HepG2 (cell line): Measurements from ENCODE around the gene PRSS36. TPM values are rescaled to one million over a fixed set of nuclear protein-coding genes. Genes with fewer than 3 reads are reported as not detected.

Experiments used
- ATAC-seq: fragments of 200-7000 bp; cut with Tn5 transposase; 3 replicates; pipeline ENCODE4 v1.9.1; 2020; ENCODE audit warnings: mild to moderate bottlenecking, moderate library complexity
- BruUV-seq: library from RNA; stranded (reverse); fragments of 400-500 nt; replicated peaks from 2 replicates; lab custom pipeline; 2021; lab: Mats Ljungman, UMichigan
- CTCF ChIA-PET: fragments of 300-600 bp; formaldehyde crosslinking; extraction: SDS; loops from one replicate; lab custom pipeline; 2021; ENCODE audit warnings: low total read pairs, inconsistent platforms, low intra/inter-chr PET ratio; lab: Yijun Ruan, JAX
- POLR2A ChIA-PET: fragments of 350-600 bp; sonication (Branson Sonifier 250); formaldehyde crosslinking; loops from one replicate; lab custom pipeline; 2020; ENCODE audit warnings: antibody characterized with exemption, inconsistent platforms; lab: Yijun Ruan, JAX
- DNase-seq: peaks from one replicate; pipeline ENCODE4 v3.0.0-alpha.2; 2015; ENCODE audit warnings: low spot score
- FAIRE-seq: peaks from 3 replicates; lab custom pipeline; 2011; peaks lifted over from hg19 to GRCh38; lab: Jason Lieb, UNC
- H2AFZ ChIP-seq: one replicate; pipeline ENCODE4 v1.6.1; 2011; ENCODE audit warnings: low read length, inconsistent platforms
- H3K27ac ChIP-seq: fragments of 300-600 bp; 3 replicates; pipeline ENCODE4 v1.8.0; 2011; ENCODE audit warnings: mixed run types, mild to moderate bottlenecking, mixed read lengths, low read length, inconsistent platforms; ENCODE audit not compliant: insufficient read depth; ENCODE audit errors: extremely low read length
- H3K27me3 ChIP-seq, 2 experiments: fragments of 200-600 bp in 1 of 2; 2 replicates in 1 of 2; 3 replicates in 1 of 2; pipeline versions ENCODE4 v1.6.0 to v1.8.0; 2011; ENCODE audit warnings: low read length in 2 of 2, mild to moderate bottlenecking in 2 of 2, moderate library complexity in 2 of 2, inconsistent platforms in 1 of 2; ENCODE audit not compliant: insufficient read depth in 2 of 2, control insufficient read depth in 1 of 2
- H3K36me3 ChIP-seq, 2 experiments: fragments of 200-600 bp in 1 of 2; replicated peaks in 1 of 2; 2 replicates in 1 of 2; 3 replicates in 1 of 2; pipeline versions ENCODE4 v1.5.1 to v1.8.0; 2011; ENCODE audit warnings: low read length in 2 of 2, inconsistent platforms in 1 of 2; ENCODE audit not compliant: insufficient read depth in 2 of 2, control insufficient read depth in 1 of 2
- H3K4me1 ChIP-seq: 2 replicates; pipeline ENCODE4 v1.5.1; 2012; ENCODE audit warnings: low read length, inconsistent platforms; ENCODE audit not compliant: insufficient read depth
- H3K4me2 ChIP-seq: 2 replicates; pipeline ENCODE4 v1.6.0; 2011; ENCODE audit warnings: low read depth, low read length, inconsistent platforms
- H3K4me3 ChIP-seq, 3 experiments: fragments of 200-600 bp in 1 of 3; sonication (generic), shearing (Covaris generic) in 1 of 3; replicated peaks in 1 of 3; 2 replicates each; pipeline ENCODE4 v1.5.1; 2011 to 2016; ENCODE audit warnings: low read length in 3 of 3, inconsistent platforms in 2 of 3, low read depth in 2 of 3, mild to moderate bottlenecking in 2 of 3, control low read depth in 1 of 3, mixed read lengths in 1 of 3; ENCODE audit not compliant: insufficient read depth in 1 of 3
- H3K79me2 ChIP-seq: one replicate; pipeline ENCODE4 v1.6.1; 2011; ENCODE audit warnings: low read length, inconsistent platforms; ENCODE audit not compliant: insufficient read depth
- H3K9ac ChIP-seq: 2 replicates; pipeline ENCODE4 v1.6.0; 2011; ENCODE audit warnings: mild to moderate bottlenecking, low read depth, low read length, inconsistent platforms; ENCODE audit not compliant: insufficient read depth
- H3K9me3 ChIP-seq: 2 replicates; pipeline ENCODE4 v1.5.1; 2012; ENCODE audit warnings: mild to moderate bottlenecking, low read length
- H4K20me1 ChIP-seq: 2 replicates; pipeline ENCODE4 v1.6.0; 2011; ENCODE audit warnings: inconsistent platforms, mild to moderate bottlenecking, low read length, moderate library complexity; ENCODE audit not compliant: insufficient read depth
- EEA1 ChIP-seq: sonication (generic); formaldehyde crosslinking; IDR thresholded peaks from 2 replicates; pipeline ENCODE4 v1.5.1; 2020; ENCODE audit warnings: mild to moderate bottlenecking, missing genetic modification reagents, borderline replicate concordance
- PHF20 ChIP-seq: sonication (generic); formaldehyde crosslinking; IDR thresholded peaks from 2 replicates; pipeline ENCODE4 v1.5.0; 2020; ENCODE audit warnings: mild to moderate bottlenecking, missing genetic modification reagents
- SMAD1 ChIP-seq: sonication (generic); formaldehyde crosslinking; IDR thresholded peaks from 2 replicates; pipeline ENCODE4 v1.4.0; 2020; ENCODE audit warnings: missing genetic modification reagents, low read depth, mild to moderate bottlenecking, borderline replicate concordance
- ZNF660 ChIP-seq: sonication (generic); formaldehyde crosslinking; IDR thresholded peaks from 2 replicates; pipeline ENCODE4 v1.5.1; 2020; ENCODE audit warnings: mild to moderate bottlenecking, low read depth, missing genetic modification reagents, borderline replicate concordance
- ZNF678 ChIP-seq: sonication (generic); formaldehyde crosslinking; IDR thresholded peaks from 2 replicates; pipeline ENCODE4 v1.4.0; 2020; ENCODE audit warnings: mild to moderate bottlenecking, missing genetic modification reagents
- WGBS: methylation state at CpG from one replicate; pipeline ENCODE4 v1.1.6; 2017; ENCODE audit warnings: low lambda C conversion rate; 5-methylcytosine and 5-hydroxymethylcytosine counted together
- in situ Hi-C: cut with HindIII; loops from 2 replicates; pipeline ENCODE4 v1.10.0; 2017; ENCODE audit warnings: low pct_unique_long_range_greater_than_20kb; ENCODE audit not compliant: extremely low pct_ligation_motif_present
- intact Hi-C: fragments of 100-400 bp; cut with micrococcal nuclease; formaldehyde crosslinking; loops from one replicate; pipeline ENCODE4 v1.10.0; 2022; ENCODE audit not compliant: unreplicated experiment
- polyA plus RNA-seq, 8 experiments: library from polyadenylated mRNA; depleted of rRNA in 3 of 8; stranded (reverse) in 7 of 8; unstranded in 1 of 8; fragments of >200 nt; fragmentation: Illumina TruSeq in 4 of 8; extraction: Trizol in 4 of 8; gene quantifications; 2 replicates each; pipeline versions ENCODE4 v1.2.1 to v1.2.3, GENCODE V29; 2011 to 2016; ENCODE audit warnings: low read depth in 4 of 8, missing spikeins in 1 of 8, mixed read lengths in 1 of 8; ENCODE audit not compliant: insufficient read depth in 1 of 8
- total RNA-seq, 5 experiments: library from RNA; depleted of rRNA; stranded (reverse); fragments of >200 nt; fragmentation: Illumina TruSeq; extraction: Trizol; gene quantifications; 2 replicates each; pipeline ENCODE4 v1.2.3, GENCODE V29; 2016; ENCODE audit warnings: low read depth in 1 of 5
- TF ChIP-seq, protein P1 (sequence below): sonication (generic); formaldehyde crosslinking; IDR thresholded peaks from 2 replicates; pipeline ENCODE4 v1.4.0; 2020; ENCODE audit warnings: missing genetic modification reagents

The PRSS36 gene
- total and polyA plus RNA-seq, 2 of the 13 experiments (the other 11 are each of a cell fraction or from before 2014, with no cell fraction given): 1.5 to 2.1 TPM

DNA sequence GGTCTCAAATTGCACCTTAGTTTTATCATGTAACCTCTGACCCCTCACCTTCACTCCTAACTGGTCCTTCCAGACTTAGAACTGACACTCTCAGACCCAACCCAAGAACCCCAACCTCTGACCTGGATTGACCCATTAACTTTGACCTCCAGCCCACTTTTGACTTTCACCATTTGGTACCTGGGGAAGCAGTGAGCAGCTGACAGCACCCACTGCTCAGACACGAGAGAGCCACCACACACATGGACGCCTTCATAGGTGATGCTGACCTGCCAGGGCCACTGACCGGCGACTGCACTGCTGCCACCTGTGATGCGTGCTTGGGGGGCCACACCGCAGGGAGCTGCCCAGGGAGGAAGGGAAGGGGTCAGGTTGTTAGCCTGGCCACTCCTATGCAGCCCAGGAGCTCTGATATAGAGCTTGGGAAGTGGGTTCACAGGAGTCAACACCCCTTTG, 16.8 kb downstream of the PRSS36 start:
- H4K20me1 ChIP-seq: no peaks in the 10 kb centered on the region
- no peak for ATAC-seq
- CTCF ChIA-PET: no interaction called here
- no peak overlapping the region for H3K9ac ChIP-seq
- H3K4me2 ChIP-seq: no peak overlapping the region
- no peak overlapping the region for H3K4me3 ChIP-seq
- in situ Hi-C loops (no loop called here), intact Hi-C loops (no loop called here)
- H3K36me3 ChIP-seq: peaks cover 10 to 12% of the 10 kb centered on the region in 2 experiments; a peak in 4 of 5 replicates
- no peaks in the 10 kb centered on the region for H3K9me3 ChIP-seq
- BruUV-seq: no TSS peak
- H3K27ac ChIP-seq: no peak overlapping the region
- peaks cover 31% of the 10 kb centered on the region for H3K4me1 ChIP-seq
- no peak for FAIRE-seq
- H3K79me2 ChIP-seq: no peaks in the 10 kb centered on the region
- POLR2A ChIA-PET: interaction anchor here (1.2 to 11.4 kb wide), 4 partner anchors 9 to 135 kb away, joined by 3 to 275 read pairs (median 6); partner anchors contain the start of gene KAT8
- no peak for DNase-seq
- H2AFZ ChIP-seq: no peak overlapping the region
- WGBS: no CpG with 5 or more reads among the region's 6 CpGs
- TF ChIP-seq PHF20 (CRISPR knock-in tag) (no peak), ZNF678 (CRISPR knock-in tag) (no peak), EEA1 (CRISPR knock-in tag) (no peak), ZNF660 (CRISPR knock-in tag) (no peak), SMAD1 (CRISPR knock-in tag) (no peak)
- TF ChIP-seq, protein P1, sequence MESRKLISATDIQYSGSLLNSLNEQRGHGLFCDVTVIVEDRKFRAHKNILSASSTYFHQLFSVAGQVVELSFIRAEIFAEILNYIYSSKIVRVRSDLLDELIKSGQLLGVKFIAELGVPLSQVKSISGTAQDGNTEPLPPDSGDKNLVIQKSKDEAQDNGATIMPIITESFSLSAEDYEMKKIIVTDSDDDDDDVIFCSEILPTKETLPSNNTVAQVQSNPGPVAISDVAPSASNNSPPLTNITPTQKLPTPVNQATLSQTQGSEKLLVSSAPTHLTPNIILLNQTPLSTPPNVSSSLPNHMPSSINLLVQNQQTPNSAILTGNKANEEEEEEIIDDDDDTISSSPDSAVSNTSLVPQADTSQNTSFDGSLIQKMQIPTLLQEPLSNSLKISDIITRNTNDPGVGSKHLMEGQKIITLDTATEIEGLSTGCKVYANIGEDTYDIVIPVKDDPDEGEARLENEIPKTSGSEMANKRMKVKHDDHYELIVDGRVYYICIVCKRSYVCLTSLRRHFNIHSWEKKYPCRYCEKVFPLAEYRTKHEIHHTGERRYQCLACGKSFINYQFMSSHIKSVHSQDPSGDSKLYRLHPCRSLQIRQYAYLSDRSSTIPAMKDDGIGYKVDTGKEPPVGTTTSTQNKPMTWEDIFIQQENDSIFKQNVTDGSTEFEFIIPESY: no peak
- peaks cover 2 to 3% of the 10 kb centered on the region in 2 experiments; a peak in 2 of 5 replicates for H3K27me3 ChIP-seq
